GM21786 (cell line): ENCODE data around the gene HIVEP2.
A peak's percentile ranks its signal among the peaks of the same experiment; 100 is the strongest.

Experiments
- ATAC-seq: cut with Tn5 transposase; IDR thresholded peaks from one replicate; pipeline ENCODE4 v1.9.1; 2021; ENCODE audit not compliant: unreplicated experiment

Gene HIVEP2

DNA sequence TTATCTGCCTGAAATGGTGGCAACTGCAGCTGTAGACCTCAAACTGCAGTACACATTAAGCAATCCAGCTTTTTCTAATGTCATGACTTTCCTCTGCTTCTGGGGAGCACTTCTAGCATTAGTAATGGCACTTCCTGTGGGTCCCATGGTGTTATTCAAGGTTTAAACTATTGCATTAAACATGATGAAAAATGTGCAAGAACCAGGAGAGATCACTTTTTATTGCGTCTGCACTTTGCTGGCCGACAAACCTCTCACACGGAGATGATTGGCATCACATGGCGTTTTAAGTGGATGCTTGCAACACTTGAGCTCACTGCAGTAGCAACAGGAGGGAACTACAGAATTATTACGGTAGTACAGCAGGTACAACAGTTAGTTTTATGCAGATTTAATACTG lies 148.4 kb downstream of the HIVEP2 start:
- no peak for ATAC-seq

GRCh38 chr6:142796024-142796423 lies 149.0 kb downstream of the HIVEP2 start:
- no peak for ATAC-seq

GRCh38 chr6:142794424-142794823 lies 150.6 kb downstream of the HIVEP2 start:
- ATAC-seq: no peak

DNA sequence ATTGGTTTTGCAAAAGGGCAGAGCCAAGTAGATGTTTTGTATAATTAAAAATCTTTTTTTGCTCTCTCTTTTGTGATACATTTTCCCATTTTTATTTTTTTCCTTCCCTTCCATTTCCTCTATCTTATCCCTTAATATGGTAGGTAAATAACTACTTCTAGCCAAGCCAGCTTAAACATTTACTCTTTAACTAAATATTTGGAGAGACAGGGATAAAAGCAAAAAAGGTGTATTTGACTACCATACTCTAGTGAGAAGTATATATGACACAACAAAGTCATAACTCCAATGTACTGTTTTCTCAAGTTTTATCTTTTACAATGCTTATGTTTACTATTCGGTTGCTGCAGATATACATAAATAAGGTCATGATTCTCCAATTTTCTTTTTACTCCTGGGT lies 154.7 kb downstream of the HIVEP2 start:
- ATAC-seq: no peak

GRCh38 chr6:142787422-142787821 lies 157.6 kb downstream of the HIVEP2 start:
- no peak for ATAC-seq

GRCh38 chr6:142786476-142786875 lies 158.5 kb downstream of the HIVEP2 start:
- no peak for ATAC-seq

DNA sequence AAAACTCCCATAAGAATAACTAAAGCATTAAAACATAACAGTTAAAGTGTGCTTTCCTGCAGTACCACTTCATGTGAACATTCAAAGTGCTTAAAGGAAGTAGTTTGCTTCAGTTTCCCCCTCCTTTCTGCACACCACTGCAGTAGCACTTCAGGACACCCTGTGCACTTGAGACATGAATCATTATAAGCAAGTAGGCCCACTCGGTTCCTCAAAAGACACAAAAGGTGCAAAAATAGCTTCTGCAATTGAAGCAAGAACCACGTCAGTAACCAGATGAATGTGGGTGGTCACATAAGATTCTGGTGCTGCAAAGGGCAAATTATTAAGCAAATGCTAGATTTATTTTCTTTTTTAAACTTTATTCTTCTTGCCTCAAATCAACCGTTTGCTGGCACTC lies 160.6 kb downstream of the HIVEP2 start:
- ATAC-seq: peak; percentile 99

DNA sequence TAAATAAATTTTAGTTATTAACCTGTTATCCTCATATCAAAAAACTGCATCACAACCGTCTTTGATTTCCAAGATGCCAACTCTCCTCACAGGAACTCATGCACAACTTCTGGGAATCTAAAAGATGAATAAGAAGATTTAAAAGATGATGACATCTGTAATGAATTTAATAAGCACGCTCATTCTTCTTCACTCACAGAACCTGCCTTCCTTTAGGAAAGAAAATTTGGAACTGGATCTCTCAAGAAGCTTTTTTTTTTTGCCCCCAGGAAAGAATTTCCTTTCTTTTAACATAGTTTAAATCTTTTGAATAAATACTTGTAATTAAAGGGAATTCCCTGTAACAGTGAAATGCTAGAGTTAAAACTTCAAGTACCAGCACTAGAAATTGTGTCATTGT lies 161.5 kb downstream of the HIVEP2 start:
- ATAC-seq: no peak

DNA sequence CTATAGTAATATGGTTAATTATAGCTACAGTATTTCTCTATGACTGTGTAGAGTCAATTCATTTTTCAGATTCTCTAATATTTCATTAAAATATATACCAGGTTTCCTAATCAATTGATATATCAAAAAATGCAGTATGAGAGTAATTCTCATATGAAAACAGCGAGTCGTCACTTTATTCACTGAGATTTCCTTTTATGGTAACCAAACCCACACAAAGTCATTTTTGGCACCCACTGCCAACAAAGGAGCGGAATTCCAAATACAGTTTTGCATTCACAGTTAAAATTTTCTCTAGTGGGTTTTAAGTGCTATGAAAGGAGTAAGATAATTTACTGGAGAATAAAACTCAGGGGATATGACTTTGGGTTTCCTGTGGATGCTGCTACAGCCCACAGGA lies 163.8 kb downstream of the HIVEP2 start:
- ATAC-seq: no peak

DNA sequence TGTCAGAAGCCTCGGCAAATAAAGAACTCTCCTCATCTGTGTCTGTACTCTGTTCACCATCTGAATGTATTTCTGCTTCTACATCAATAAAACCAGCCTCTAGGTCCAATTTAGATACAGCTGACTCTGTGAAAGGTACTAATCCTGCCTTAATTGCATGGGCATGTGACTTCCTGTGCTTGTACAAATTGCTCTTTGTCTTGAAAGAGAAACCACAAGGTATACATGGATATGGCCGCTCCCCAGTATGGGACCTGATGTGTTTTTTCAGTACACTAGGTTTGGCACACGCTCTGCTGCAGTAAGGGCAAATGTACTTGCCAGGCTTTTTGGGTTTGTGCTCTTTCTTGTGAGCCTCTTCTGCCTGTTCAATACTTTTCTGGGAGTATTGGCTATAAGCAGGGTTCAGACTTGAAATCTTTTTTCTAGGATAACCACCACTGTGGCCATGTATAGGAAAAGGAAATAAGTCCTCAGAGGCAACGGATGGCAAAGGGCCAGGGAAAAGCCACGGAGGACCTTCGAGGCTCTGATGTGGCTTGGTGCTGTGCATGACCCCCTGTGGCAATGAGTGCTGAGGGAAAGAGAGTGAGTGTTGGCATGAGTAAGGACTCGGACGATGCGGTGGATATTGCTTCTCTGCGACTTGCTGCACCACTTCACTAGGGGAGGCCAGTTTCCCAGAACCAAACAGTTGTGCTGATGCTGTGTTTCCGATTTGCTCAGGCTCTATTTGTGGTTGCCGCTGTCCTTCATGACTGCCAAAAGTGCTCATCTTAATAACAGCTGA lies 170.9 kb downstream of the HIVEP2 start:
- no peak for ATAC-seq

- no peak for ATAC-seq
Measured at GRCh38 chr6:142773324-142773723, 171.7 kb downstream of the HIVEP2 start.

DNA sequence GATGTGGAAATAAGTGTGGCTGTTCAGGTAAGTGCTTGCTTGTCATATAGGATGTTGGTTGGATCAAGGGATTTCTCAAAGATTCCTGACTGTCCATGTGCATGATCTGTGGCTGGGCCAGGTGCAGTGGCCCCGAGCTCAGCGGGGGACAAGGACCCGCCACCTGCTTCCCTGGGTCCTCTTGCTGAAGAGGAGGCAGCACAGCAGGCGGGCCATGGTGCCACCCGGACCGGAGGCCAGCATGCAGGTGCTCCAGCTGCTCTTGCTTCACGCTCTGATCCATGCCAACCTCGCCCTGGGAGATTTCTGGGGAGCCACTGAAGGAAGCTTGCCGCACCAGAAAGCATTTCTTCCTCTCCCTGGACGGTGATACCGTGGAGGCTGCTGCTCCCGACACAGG lies 173.8 kb downstream of the HIVEP2 start:
- no peak for ATAC-seq

DNA sequence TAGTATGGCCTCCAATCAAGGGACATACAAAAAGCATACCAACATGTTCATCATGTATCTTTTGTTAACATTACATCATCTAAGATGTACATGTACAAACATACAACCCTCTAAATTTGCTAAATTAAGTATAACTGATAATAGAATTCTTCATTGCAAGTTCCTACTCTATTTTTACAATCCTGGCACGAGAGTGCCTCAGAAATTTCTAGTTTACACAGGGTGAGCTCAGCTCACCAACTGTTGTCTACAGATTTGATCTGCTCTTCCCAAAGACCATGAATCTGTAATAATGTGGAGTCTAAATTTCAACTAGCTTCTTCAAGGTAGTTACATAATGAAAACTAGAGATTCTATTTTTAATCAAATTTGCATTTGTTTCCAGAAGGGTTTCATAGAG lies 179.7 kb downstream of the HIVEP2 start:
- no peak for ATAC-seq

GRCh38 chr6:142764311-142764710 lies 180.7 kb downstream of the HIVEP2 start:
- ATAC-seq: no peak

- ATAC-seq: no peak
Measured at GRCh38 chr6:142763205-142763604, 181.8 kb downstream of the HIVEP2 start.

- ATAC-seq: peak; percentile 59
Measured at GRCh38 chr6:142761756-142762155, 183.2 kb downstream of the HIVEP2 start.

- no peak for ATAC-seq
Measured at GRCh38 chr6:142760152-142760551, 184.8 kb downstream of the HIVEP2 start.

- ATAC-seq: no peak
Measured at GRCh38 chr6:142758629-142759025, 186.3 kb downstream of the HIVEP2 start.

GRCh38 chr6:142757852-142758628 lies 186.9 kb downstream of the HIVEP2 start:
- no peak for ATAC-seq

DNA sequence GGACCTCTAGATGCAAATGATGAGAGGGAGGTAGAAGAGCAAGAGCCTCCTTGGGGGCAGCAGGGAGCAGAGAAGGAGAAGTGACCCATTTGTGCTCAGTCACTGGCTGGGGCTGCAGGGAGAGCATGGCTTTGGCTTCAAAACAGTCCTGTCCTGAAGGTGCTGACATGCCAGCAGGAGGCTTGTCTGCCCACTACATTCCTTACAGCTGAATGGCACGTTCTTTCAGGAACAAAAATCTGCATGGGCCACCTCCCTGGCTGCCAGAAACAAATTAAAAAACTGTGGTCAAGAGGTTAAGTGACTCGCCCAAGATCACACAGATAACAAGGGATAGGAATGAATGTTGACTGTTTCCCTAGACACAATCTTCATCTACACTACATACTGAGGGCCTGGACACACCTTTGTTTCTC lies 188.8 kb downstream of the HIVEP2 start:
- ATAC-seq: no peak

DNA sequence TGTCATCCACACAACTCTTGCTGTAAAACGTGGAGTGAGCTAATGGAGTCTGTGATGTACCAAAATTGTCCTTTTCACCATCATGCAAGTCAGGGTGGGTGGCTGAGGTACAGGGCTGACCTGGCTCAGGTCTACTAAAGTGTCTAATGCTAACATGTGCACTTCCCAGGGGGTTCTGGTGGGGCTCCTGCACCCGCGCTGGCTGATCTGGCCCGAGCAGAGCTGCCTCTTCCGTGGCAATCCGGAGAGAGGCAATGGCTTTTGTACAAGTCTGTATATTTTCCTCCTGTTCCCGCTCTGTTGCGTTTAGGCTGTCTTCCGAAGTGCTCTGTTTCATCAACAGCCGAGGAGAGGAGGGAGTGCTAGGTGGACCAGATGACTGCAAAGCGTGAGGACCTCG lies 191.8 kb downstream of the HIVEP2 start:
- ATAC-seq: no peak

- ATAC-seq: no peak
Measured at GRCh38 chr6:142752348-142752747, 192.6 kb downstream of the HIVEP2 start.
